GM12872 (cell line): ENCODE measurements around the gene SHISA5.
A peak's percentile ranks its signal among the peaks of the same experiment; 100 is the strongest.

ENCODE experiments used
- CTCF ChIP-seq: IDR thresholded peaks from 3 replicates; pipeline ENCODE4 v1.5.1; 2011; ENCODE audit warnings: low read depth, mild to moderate bottlenecking, low read length, moderate library complexity; ENCODE audit not compliant: insufficient read depth

The SHISA5 gene

GRCh38 chr3:48504051-48504946 is at the start of gene SHISA5:
SHISA5 (minus strand) TSS chr3:48504174; CDS start chr3:48504094, 80 bp downstream.
- TF ChIP-seq CTCF: no peak

- TF ChIP-seq CTCF: no peak
Observed at GRCh38 chr3:48553361-48553760, 49.4 kb upstream of the SHISA5 start.

GRCh38 chr3:48552111-48552951 is 48.4 kb upstream of the SHISA5 start:
- TF ChIP-seq CTCF: no peak

- peak; percentile 96 for TF ChIP-seq CTCF
Observed at GRCh38 chr3:48548729-48549705, 45.0 kb upstream of the SHISA5 start.

GRCh38 chr3:48548126-48548525 is 44.2 kb upstream of the SHISA5 start:
- TF ChIP-seq CTCF: no peak

- TF ChIP-seq CTCF: no peak
Observed at GRCh38 chr3:48546203-48546829, 42.3 kb upstream of the SHISA5 start.
